Smooth muscle cell (in vitro differentiated cells): ENCODE measurements around the gene RAB11FIP5. TPM values are rescaled to one million over a fixed set of nuclear protein-coding genes. Genes with fewer than 3 reads are reported as not detected.

Source experiments
- DNase-seq: peaks from one replicate; lab custom pipeline; 2025; ENCODE audit not compliant: unreplicated experiment; lab: John Stamatoyannopoulos, UW
- H2AFZ ChIP-seq: fragments of 200-600 bp; sonication (generic); 2 replicates; pipeline ENCODE4 v1.6.0; 2016; ENCODE audit warnings: antibody characterized with exemption, low read depth, mild to moderate bottlenecking
- H3F3A ChIP-seq: fragments of 200-600 bp; sonication (generic); 2 replicates; pipeline ENCODE4 v1.6.0; 2017; ENCODE audit warnings: antibody characterized with exemption, low read depth
- H3K27ac ChIP-seq: fragments of 200-600 bp; sonication (generic); 2 replicates; pipeline ENCODE4 v1.5.1; 2016; ENCODE audit warnings: low read depth, mild to moderate bottlenecking
- H3K27me3 ChIP-seq: fragments of 200-600 bp; sonication (generic); 2 replicates; pipeline ENCODE4 v1.6.1; 2016; ENCODE audit warnings: low read depth, mild to moderate bottlenecking
- H3K36me3 ChIP-seq: fragments of 200-600 bp; sonication (generic); 2 replicates; pipeline ENCODE4 v1.5.1; 2016; ENCODE audit warnings: low read depth
- H3K4me1 ChIP-seq: fragments of 200-600 bp; sonication (generic); 2 replicates; pipeline ENCODE4 v1.5.1; 2016; ENCODE audit warnings: low read depth
- H3K4me2 ChIP-seq: fragments of 200-600 bp; sonication (generic); 2 replicates; pipeline ENCODE4 v1.6.0; 2016; ENCODE audit warnings: mild to moderate bottlenecking
- H3K4me3 ChIP-seq: fragments of 200-600 bp; sonication (generic); 2 replicates; pipeline ENCODE4 v1.5.1; 2016; ENCODE audit warnings: mild to moderate bottlenecking
- H3K79me2 ChIP-seq: fragments of 200-600 bp; sonication (generic); 2 replicates; pipeline ENCODE4 v1.6.0; 2016; ENCODE audit warnings: low read depth, mild to moderate bottlenecking
- H3K9ac ChIP-seq: fragments of 200-600 bp; sonication (generic); 2 replicates; pipeline ENCODE4 v1.6.0; 2016; ENCODE audit warnings: low read depth
- H3K9me3 ChIP-seq: fragments of 200-600 bp; sonication (generic); replicated peaks from 2 replicates; pipeline ENCODE4 v1.5.1; 2016; ENCODE audit warnings: low read depth
- H4K20me1 ChIP-seq: fragments of 200-600 bp; sonication (generic); 2 replicates; pipeline ENCODE4 v1.6.0; 2016; ENCODE audit warnings: low read depth
- CTCF ChIP-seq: fragments of 200-600 bp; sonication (generic); IDR thresholded peaks from 2 replicates; pipeline ENCODE4 v1.5.1; 2017; ENCODE audit warnings: borderline replicate concordance, mild to moderate bottlenecking, antibody characterized with exemption; ENCODE audit not compliant: insufficient read depth, poor library complexity, severe bottlenecking
- WGBS: methylation state at CpG from one replicate; pipeline ENCODE4 v1.1.7; 2016; ENCODE audit warnings: low lambda C conversion rate; 5-methylcytosine and 5-hydroxymethylcytosine counted together
- polyA plus RNA-seq: library from polyadenylated mRNA; unstranded; fragments of >200 nt; fragmentation: Nextera tagmentation; extraction: Ambion mirVana; gene quantifications from 2 replicates; pipeline ENCODE4 v1.2.1, GENCODE V29; 2016
- total RNA-seq: library from RNA; depleted of rRNA; stranded (reverse); fragments of >200 nt; gene quantifications from 2 replicates; pipeline ENCODE4 v1.2.3, GENCODE V29; 2014

Gene RAB11FIP5
- total and polyA plus RNA-seq, 2 experiments from 2014 or later = 23.3 to 31.3 TPM

DNA sequence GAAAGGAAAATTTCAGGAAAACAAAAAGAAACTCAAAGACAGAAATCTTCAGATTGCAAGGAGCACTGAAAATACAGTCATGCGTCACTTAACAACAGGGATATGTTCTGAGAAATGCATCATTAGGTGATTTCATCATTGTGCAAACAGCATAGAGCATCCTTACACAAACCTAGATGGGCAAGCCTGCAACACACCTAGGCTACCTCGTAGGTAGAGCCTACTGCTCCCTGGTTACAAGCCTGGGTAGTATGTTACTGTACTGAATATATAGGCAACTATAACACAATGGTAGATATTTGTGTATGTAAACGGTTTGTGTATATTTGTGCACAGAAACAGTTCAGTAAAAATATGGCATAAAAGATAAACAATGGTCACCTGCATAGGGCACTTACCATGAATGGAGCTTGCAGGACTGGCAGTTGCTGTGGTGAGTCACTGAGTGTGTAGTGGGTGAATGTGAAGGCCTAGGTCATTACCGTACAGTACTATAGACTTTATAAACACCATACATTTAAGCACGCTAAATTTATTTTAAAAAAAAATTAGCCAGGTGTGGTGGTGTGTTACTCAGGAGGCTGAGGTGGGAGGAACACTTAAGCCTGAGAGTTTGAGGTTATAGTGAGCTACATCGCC, 74.7 kb downstream of the RAB11FIP5 start:
- Histone ChIP-seq H3K4me1 (no peaks in the 10 kb centered on the region), H2AFZ (no peak overlapping the region), H3K9me3 (no peaks in the 10 kb centered on the region), H4K20me1 (no peaks in the 10 kb centered on the region), H3K4me2 (no peak overlapping the region), H3K4me3 (no peak overlapping the region), H3K36me3 (no peaks in the 10 kb centered on the region), H3K79me2 (no peaks in the 10 kb centered on the region), H3K27ac (no peak overlapping the region), H3K9ac (no peak overlapping the region), H3K27me3 (no peaks in the 10 kb centered on the region), H3F3A (no peaks in the 10 kb centered on the region)
- WGBS = 97% methylated on average over 6 of the region's 6 CpGs
- no peak for DNase-seq
- TF ChIP-seq CTCF = no peak

DNA sequence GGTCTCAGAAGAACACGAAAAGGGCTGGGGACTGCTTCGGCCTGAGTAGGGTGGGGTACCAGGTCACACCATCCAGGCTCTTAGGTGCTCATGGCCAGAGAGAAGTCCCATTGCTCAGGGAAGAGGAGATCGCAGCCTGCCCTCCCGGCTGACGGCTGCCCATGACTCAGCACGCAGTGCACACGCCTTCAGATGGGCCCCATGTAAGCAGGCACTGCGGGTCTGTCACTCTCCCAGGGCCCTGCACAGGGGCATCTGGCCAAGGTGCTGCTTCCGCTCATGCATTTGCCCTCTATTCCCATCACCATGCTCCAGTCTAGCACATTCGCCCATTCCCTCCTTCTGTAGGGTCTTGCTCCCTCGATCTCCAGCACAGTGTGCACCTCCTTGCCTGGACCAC, 76.0 kb downstream of the RAB11FIP5 start:
- H3K4me3 ChIP-seq = no peak overlapping the region
- H3K79me2 ChIP-seq = no peaks in the 10 kb centered on the region
- H3K4me2 ChIP-seq = no peak overlapping the region
- no peak overlapping the region for H3K27ac ChIP-seq
- DNase-seq = no peak
- no peak overlapping the region for H2AFZ ChIP-seq
- no peaks in the 10 kb centered on the region for H3F3A ChIP-seq
- no peaks in the 10 kb centered on the region for H3K9me3 ChIP-seq
- no peak overlapping the region for H3K9ac ChIP-seq
- no peaks in the 10 kb centered on the region for H4K20me1 ChIP-seq
- TF ChIP-seq CTCF = no peak
- no peaks in the 10 kb centered on the region for H3K36me3 ChIP-seq
- WGBS = 71% methylated on average over 11 of the region's 11 CpGs
- no peaks in the 10 kb centered on the region for H3K27me3 ChIP-seq
- H3K4me1 ChIP-seq = no peaks in the 10 kb centered on the region

- H2AFZ ChIP-seq = no peak overlapping the region
- no peak overlapping the region for H3K27ac ChIP-seq
- DNase-seq = no peak
- H3K27me3 ChIP-seq = no peaks in the 10 kb centered on the region
- no peak overlapping the region for H3K4me3 ChIP-seq
- no peak overlapping the region for H3K4me2 ChIP-seq
- H3K9me3 ChIP-seq = no peaks in the 10 kb centered on the region
- H3K4me1 ChIP-seq = no peaks in the 10 kb centered on the region
- no peaks in the 10 kb centered on the region for H4K20me1 ChIP-seq
- 97% methylated on average over 6 of the region's 6 CpGs for WGBS
- H3K79me2 ChIP-seq = no peaks in the 10 kb centered on the region
- H3K36me3 ChIP-seq = no peaks in the 10 kb centered on the region
- H3F3A ChIP-seq = no peaks in the 10 kb centered on the region
- no peak for TF ChIP-seq CTCF
- no peak overlapping the region for H3K9ac ChIP-seq
Observed at GRCh38 chr2:73035899-73036711, 76.6 kb downstream of the RAB11FIP5 start.
